Caco-2 (cell line): ENCODE results near the gene PNPLA8. TPM values are rescaled to one million over a fixed set of nuclear protein-coding genes. Genes with fewer than 3 reads are reported as not detected.

Experiments used
- BruUV-seq: library from RNA; stranded (reverse); fragments of 400-500 nt; replicated peaks from 2 replicates; lab custom pipeline; 2021; lab: Mats Ljungman, UMichigan
- CTCF ChIA-PET: fragments of 300-600 bp; sonication (Branson Sonifier 250); formaldehyde crosslinking; loops from one replicate; lab custom pipeline; 2022; ENCODE audit warnings: antibody characterized with exemption; lab: Charles Lee
- POLR2A ChIA-PET: fragments of 300-600 bp; sonication (Branson Sonifier 250); formaldehyde crosslinking; loops from one replicate; lab custom pipeline; 2022; ENCODE audit warnings: antibody characterized with exemption; lab: Charles Lee
- DNase-seq, 2 experiments: peaks; one replicate each; pipeline versions ENCODE4 v3.0.0 to v3.0.0-alpha.2; 2020 to 2022
- H3K27me3 ChIP-seq: replicated peaks from 2 replicates; pipeline ENCODE4 v1.6.0; 2011; ENCODE audit warnings: low read length; ENCODE audit not compliant: control insufficient read depth, insufficient read depth
- H3K36me3 ChIP-seq: 2 replicates; pipeline ENCODE4 v1.5.1; 2011; ENCODE audit warnings: low read length; ENCODE audit not compliant: control insufficient read depth, insufficient read depth
- H3K4me1 ChIP-seq: fragments of 250-450 bp; sonication (Bioruptor Pico); 2 replicates; pipeline ENCODE4 v1.5.1; 2020; ENCODE audit warnings: mild to moderate bottlenecking
- H3K4me3 ChIP-seq: 2 replicates; pipeline ENCODE4 v1.5.1; 2011; ENCODE audit warnings: low read depth, mild to moderate bottlenecking, control low read depth, low read length
- H3K9me3 ChIP-seq: fragments of 250-450 bp; sonication (Bioruptor Pico); 2 replicates; pipeline ENCODE4 v1.5.1; 2020; ENCODE audit warnings: mild to moderate bottlenecking, moderate library complexity
- H3K27ac Mint-ChIP-seq: one replicate; pipeline ENCODE4 v1.8.0; 2022; ENCODE audit warnings: mixed read lengths; ENCODE audit not compliant: unreplicated experiment
- H3K27me3 Mint-ChIP-seq: one replicate; pipeline ENCODE4 v1.8.0; 2022; ENCODE audit warnings: mixed read lengths; ENCODE audit not compliant: insufficient read depth, unreplicated experiment
- H3K36me3 Mint-ChIP-seq: one replicate; pipeline ENCODE4 v1.8.0; 2022; ENCODE audit warnings: mild to moderate bottlenecking, mixed read lengths; ENCODE audit not compliant: insufficient read depth, unreplicated experiment
- H3K4me1 Mint-ChIP-seq: one replicate; pipeline ENCODE4 v1.8.0; 2022; ENCODE audit warnings: low read depth, mixed read lengths; ENCODE audit not compliant: unreplicated experiment
- H3K4me3 Mint-ChIP-seq: one replicate; pipeline ENCODE4 v1.8.0; 2022; ENCODE audit warnings: mild to moderate bottlenecking, moderate library complexity, mixed read lengths; ENCODE audit not compliant: unreplicated experiment
- H3K9me3 Mint-ChIP-seq: one replicate; pipeline ENCODE4 v1.8.0; 2022; ENCODE audit warnings: mixed read lengths; ENCODE audit not compliant: unreplicated experiment
- intact Hi-C: fragments of 100-400 bp; cut with micrococcal nuclease; formaldehyde crosslinking; loops from one replicate; pipeline ENCODE4 v1.10.0; 2022; ENCODE audit not compliant: unreplicated experiment
- total RNA-seq: library from RNA; stranded (reverse); gene quantifications from 2 replicates; pipeline ENCODE4 v1.2.3, GENCODE V29; 2022
- TF ChIP-seq, protein P1 (sequence below), 2 experiments: fragments of 200-600 bp in 1 of 2; IDR thresholded peaks; 1 replicate in 1 of 2; 2 replicates in 1 of 2; pipeline versions ENCODE4 v1.5.1 to v1.8.0; 2011 to 2022; ENCODE audit warnings: antibody characterized with exemption in 1 of 2, control low read depth in 1 of 2, inconsistent platforms in 1 of 2, low read depth in 1 of 2, low read length in 1 of 2, mild to moderate bottlenecking in 1 of 2, moderate library complexity in 1 of 2; ENCODE audit not compliant: insufficient read depth in 1 of 2, severe bottlenecking in 1 of 2, unreplicated experiment in 1 of 2

The PNPLA8 gene
- total RNA-seq, 1 experiment from 2014 or later: 15.3 TPM

- DNase-seq: no peak
- no peaks in the 10 kb centered on the region for H3K27me3 ChIP-seq
- no peak overlapping the region for H3K4me3 ChIP-seq
- TF ChIP-seq, protein P1, sequence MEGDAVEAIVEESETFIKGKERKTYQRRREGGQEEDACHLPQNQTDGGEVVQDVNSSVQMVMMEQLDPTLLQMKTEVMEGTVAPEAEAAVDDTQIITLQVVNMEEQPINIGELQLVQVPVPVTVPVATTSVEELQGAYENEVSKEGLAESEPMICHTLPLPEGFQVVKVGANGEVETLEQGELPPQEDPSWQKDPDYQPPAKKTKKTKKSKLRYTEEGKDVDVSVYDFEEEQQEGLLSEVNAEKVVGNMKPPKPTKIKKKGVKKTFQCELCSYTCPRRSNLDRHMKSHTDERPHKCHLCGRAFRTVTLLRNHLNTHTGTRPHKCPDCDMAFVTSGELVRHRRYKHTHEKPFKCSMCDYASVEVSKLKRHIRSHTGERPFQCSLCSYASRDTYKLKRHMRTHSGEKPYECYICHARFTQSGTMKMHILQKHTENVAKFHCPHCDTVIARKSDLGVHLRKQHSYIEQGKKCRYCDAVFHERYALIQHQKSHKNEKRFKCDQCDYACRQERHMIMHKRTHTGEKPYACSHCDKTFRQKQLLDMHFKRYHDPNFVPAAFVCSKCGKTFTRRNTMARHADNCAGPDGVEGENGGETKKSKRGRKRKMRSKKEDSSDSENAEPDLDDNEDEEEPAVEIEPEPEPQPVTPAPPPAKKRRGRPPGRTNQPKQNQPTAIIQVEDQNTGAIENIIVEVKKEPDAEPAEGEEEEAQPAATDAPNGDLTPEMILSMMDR (IDR thresholded peaks at IDR 0.05; ENCODE audit: insufficient read depth in 1 of 2, low read depth in 1 of 2, low read length in 1 of 2, severe bottlenecking in 1 of 2, unreplicated experiment in 1 of 2): no peak
- POLR2A ChIA-PET: no interaction called here
- no peaks in the 10 kb centered on the region for H3K9me3 ChIP-seq
- H3K4me1 Mint-ChIP-seq: peaks cover 8% of the 10 kb centered on the region
- no peak overlapping the region for H3K27ac Mint-ChIP-seq
- H3K4me1 ChIP-seq: 0 out of 2 replicates have a peak, but pooled peaks cover 12% of the 10 kb centered on the region
- no peak overlapping the region for H3K4me3 Mint-ChIP-seq
- BruUV-seq: no TSS peak
- intact Hi-C loops: no loop called here
- H3K27me3 Mint-ChIP-seq: no peaks in the 10 kb centered on the region
- H3K36me3 Mint-ChIP-seq: peaks cover 12% of the 10 kb centered on the region
- H3K36me3 ChIP-seq: no peaks in the 10 kb centered on the region
- no peaks in the 10 kb centered on the region for H3K9me3 Mint-ChIP-seq
- CTCF ChIA-PET: no interaction called here
Observed at GRCh38 chr7:108423089-108423989, 102.6 kb downstream of the PNPLA8 start.

DNA sequence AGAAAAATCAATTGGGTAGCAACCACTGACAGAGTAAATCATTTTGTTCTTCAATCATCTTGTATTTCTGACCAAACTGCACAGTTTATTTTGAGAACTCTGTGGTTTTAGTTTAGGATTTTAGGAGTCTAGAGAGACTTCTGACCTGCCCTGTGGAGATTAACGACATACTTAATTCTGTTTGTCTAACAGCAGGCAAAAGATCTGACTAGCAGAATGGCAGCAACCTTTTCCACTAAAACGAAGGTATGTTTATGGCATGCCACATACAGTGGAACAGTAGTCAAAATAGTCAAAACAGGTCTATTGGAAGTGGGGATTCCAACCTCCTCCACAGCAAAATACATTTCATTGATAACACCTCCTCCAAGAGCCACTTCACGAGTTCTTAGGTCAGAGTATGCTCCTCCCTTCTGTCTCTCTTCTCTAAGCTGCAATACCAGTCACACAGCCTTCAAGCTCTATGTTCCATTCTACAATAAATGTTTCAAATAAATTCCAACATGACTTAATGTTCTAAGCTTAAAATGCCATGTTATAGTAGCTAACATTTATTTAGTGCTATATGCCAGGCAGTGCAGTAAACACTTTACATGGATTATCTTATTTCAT, 104.1 kb downstream of the PNPLA8 start:
- H3K4me3 ChIP-seq: no peak overlapping the region
- TF ChIP-seq, protein P1 (IDR thresholded peaks at IDR 0.05; ENCODE audit: insufficient read depth in 1 of 2, low read depth in 1 of 2, low read length in 1 of 2, severe bottlenecking in 1 of 2, unreplicated experiment in 1 of 2): no peak
- H3K36me3 ChIP-seq: no peaks in the 10 kb centered on the region
- H3K9me3 Mint-ChIP-seq: no peaks in the 10 kb centered on the region
- CTCF ChIA-PET: no interaction called here
- peaks cover 12% of the 10 kb centered on the region for H3K36me3 Mint-ChIP-seq
- H3K4me1 ChIP-seq: 0 out of 2 replicates have a peak, but pooled peaks cover 11% of the 10 kb centered on the region
- H3K9me3 ChIP-seq: no peaks in the 10 kb centered on the region
- intact Hi-C loops: no loop called here
- no peaks in the 10 kb centered on the region for H3K27me3 ChIP-seq
- DNase-seq: no peak
- H3K4me1 Mint-ChIP-seq: peaks cover 8% of the 10 kb centered on the region
- POLR2A ChIA-PET: interaction anchor here (0.6 kb wide), 1 partner anchor 125 kb away, joined by 5 read pairs; no protein-coding TSS in a partner anchor
- no peaks in the 10 kb centered on the region for H3K27me3 Mint-ChIP-seq
- H3K4me3 Mint-ChIP-seq: no peak overlapping the region
- no TSS peak for BruUV-seq
- no peak overlapping the region for H3K27ac Mint-ChIP-seq

Other genes starting within 250 kb of the PNPLA8 start
- gene NRCAM, start 69.7 kb downstream of the PNPLA8 start, total RNA-seq: 85.7 and 96.2 TPM in 2 replicates
- gene THAP5, start 43.6 kb upstream of the PNPLA8 start, total RNA-seq: 18.3 and 20.4 TPM in 2 replicates
- 22.0 and 22.1 TPM in 2 replicates for gene DNAJB9, start 43.7 kb upstream of the PNPLA8 start, total RNA-seq